ENCODE data around the gene KAZALD1.

The KAZALD1 gene, protein sequence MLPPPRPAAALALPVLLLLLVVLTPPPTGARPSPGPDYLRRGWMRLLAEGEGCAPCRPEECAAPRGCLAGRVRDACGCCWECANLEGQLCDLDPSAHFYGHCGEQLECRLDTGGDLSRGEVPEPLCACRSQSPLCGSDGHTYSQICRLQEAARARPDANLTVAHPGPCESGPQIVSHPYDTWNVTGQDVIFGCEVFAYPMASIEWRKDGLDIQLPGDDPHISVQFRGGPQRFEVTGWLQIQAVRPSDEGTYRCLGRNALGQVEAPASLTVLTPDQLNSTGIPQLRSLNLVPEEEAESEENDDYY

DNA sequence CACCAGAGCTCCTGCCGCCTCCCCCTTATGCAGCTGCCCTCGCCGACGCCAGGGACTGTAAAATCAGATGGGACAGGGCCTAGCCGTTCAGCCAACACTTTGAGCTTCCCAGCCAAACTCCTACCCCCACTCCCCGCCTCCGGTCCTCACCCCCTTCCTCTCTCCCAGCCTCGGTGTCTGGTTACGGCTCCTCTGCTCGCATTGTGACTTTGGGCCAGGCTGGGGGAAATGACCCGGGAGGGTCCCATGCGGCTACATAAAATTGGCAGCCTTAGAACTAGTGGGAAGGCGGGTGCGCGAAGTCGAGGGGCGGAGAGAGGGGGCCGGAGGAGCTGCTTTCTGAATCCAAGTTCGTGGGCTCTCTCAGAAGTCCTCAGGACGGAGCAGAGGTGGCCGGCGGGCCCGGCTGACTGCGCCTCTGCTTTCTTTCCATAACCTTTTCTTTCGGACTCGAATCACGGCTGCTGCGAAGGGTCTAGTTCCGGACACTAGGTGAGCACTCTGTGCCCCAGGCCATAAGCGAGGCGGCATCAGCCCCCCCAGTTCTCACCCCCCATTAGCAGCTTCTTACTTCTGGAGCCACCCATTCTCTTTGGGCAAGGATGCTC is at the start of gene KAZALD1:
Gene KAZALD1 (plus strand): TSS at position 366 of the 608 bp plus-strand sequence. CDS start 604 bp downstream, outside the sequence.
- no peak for DNase-seq

DNA sequence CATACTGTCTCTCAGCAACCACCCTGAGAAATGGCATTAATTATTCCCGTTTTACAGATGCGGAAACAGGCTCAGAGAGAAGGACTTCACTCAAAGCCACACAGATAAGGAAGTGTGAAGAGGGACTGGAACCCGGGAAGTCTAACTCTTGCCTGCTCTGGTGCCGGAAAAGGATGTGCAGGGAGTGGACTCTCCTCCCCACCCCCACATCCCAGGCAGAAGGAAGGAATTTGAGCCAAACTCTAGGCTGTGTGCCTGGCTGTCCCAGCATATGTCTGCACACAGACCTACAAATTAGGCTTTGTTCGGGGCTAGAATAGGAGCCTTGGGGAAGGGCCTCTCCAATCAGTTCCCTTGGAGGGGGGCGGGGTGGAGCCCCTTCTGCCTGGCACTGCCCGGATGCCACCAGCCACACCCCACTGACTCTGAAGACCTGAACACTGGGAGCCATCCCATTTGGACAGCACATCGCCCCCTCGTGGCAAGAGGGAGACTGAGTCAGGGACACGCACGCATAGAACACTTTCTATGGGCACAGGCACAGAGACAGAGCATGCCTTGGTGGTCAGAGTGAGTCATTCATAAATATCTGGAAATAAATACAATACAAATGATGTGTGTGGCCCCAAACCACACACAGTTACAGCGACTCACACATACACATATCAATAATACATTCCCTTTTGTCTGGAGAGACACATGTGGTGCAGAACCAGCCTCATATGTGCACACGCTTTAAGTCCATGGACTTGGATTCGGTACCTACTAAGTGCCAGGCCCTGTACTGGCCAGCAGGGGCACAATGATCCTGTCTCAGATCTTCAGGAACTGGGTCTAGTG is 49.0 kb upstream of the KAZALD1 start:
- DNase-seq = peak; percentile 82

DNA sequence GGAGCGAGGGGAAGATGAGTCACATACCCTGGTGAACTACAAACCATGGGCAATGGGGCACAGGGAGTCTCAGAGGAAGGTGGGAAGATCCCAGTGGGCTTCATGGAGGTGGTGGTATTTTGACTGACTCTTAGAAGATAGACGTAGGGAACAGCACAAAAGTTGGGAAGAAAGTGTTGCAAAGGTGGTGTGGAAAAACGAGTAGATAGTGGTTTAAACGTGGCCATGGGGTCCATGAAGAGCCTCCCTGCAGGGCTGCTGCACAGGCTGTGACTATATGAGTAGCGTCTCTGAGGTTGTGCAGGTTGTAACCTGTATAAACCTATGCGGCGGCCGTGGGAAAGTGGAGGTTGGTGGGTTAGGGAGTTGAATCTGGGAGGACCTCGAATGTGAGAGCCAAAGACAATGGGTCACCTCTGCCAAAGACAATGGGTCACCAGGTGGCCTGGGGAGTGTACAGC is 48.4 kb upstream of the KAZALD1 start:
- DNase-seq = no peak

DNA sequence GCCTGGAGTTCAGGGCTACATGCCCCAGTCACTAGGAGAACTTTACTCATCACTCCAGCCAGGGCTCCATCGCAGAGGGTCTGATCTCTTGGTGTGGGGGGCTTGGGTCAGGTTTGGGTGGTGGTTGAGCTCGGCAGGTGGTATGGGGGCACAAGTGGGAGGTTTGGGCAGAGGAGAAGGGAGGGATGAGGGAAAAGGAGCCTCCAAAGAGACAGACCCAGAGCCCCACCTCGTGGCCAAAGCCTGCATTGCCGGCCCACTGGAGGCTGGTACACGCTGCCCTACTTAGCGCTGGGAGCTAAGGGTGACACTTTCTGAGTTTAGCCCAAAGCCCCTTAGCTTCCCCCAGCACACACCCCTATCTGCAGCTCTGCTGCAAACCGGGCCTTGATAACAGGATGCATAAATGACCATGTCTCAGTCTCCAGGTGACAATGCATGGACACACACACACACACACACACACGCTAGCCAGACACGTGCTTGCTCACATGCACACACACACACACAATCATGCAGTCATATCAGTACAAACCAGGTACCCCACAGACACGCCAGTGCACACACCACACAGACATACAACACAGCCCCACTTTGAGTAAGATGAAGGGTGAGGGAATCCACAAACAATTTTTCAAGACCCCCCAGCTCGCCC is 47.4 kb upstream of the KAZALD1 start:
- peak; percentile 72 for DNase-seq

DNA sequence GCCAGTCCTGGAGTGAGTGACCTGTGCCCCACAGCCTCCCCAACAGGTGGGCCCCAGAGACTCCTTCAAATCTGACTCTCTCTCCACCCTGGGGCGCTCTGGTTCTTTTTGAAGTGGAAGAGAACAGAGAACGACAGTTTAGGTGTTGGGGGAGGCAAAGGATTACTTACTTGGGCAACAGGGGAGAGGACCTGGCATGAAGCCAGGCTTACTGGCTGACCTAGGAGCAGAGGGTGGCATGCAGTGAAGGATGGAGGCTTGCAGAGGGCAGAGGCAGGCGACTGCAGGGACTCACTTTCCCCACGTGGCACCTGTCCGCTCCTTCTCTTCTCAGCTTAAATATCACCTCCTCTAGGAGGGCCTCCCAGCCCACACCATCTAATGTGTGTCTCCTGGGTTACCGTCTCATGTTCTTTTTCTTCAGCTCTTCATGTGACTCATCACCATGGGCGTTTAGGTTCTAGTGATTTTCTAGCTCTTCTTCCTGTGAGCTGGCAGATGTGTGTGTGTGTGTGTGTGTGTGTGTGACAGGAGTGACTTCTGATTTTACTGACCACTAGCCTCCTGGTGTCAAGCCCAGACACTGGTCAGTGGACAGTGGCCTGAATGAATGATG is 46.7 kb upstream of the KAZALD1 start:
- DNase-seq = no peak

DNA sequence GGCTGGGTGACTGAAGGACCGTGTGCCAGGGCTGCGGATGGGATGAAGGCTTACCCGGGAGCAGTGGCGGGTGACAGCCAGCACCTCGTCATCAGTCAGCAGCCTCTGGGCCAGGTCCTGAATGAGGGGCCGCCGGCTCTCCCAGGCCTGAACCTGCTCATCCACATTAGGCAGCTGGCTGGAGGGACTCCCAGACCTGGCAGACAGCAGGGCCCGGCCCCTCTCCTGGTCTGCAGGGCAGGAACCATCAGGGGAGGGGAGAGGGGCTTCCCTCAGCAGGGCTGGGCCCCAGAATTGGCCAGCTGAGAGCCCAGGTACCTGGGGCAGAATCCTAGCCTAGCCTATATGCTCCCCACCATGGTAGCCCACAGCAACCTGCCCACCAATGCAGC is 46.2 kb upstream of the KAZALD1 start:
- no peak for DNase-seq

DNA sequence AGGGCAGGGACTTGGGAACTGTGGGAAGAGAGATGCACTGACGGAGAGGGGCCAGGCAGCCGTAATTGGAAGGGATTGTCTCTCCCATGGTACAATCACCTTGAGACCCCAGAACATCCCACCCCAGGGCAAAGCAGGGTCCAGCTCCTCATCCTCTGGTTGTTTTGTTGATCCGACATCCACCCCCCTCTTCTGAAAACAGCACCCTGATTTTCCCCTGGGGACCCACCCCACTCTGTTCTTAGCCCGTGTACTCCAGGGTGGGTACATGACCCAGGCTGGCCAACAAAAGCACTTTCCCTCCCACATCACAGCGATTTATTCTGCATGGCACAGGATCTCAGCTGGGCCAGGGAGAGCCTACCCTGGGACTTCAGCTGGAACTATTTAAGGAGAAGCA is 45.0 kb upstream of the KAZALD1 start:
- no peak for DNase-seq

DNA sequence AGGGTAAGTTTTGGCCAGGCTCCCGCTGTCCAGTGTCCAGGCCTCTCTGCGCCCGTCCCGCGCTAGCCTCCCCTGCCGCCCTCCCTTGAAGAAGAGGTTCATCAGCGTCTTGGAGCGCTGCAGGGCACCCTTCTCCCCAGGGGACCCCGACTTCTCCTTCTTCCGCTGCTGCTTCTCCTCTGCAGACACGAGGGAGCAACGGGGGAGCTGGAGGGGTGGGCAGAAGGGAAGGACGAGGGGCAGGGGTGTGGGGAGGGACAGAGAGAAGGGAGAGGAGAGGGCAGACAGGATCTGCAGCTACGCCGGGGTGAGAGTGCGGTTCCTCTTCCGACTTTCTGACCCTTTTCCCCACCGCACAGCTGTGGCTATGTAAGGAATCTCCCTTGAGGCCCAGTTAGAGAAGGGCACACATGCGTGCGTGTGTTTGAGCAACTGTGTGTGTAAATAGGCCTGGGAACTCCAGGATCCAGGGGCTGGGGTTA is 43.6 kb upstream of the KAZALD1 start:
- no peak for DNase-seq

DNA sequence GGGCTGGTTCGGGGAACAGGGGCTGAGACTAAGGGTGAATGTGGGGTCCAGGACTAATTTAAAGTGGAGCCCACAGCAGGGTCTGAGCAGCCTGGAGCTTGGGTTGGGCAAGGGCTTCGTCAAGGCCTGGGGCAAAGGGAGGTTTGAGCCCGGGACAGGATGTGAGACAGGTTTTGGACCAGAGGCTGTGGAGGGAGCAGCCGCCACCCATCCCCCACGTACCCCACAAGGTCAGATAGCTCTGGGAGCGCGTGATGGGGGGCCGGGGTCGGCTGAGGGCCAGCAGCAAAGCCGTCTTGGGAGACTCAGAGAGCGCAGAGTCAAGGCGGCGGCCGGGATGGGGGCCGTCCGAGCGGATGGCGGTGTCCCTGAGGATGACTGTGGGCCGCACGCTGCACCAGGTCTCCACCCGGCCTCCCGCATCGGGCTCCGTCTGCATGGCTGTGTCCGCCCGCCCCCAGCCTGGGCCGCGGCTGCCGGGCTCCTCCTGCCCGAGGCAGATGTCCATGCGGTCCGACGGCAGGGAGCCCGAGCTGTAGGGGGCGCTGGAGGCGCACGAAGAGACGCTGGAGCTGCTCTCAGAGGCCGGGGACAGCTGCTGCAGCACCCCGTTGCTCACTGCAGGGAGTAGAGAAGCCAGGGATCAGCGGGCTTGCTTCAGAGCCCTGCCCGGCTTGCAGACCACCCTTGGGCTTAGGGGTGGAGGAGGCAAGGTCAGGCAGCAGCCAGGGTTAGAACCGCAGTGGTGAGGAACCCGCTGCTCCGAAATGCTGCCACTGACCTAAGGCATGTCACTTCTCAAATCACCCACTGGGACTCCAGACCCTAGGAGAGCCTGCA is 43.0 kb upstream of the KAZALD1 start:
- peak; percentile 82 for DNase-seq

DNA sequence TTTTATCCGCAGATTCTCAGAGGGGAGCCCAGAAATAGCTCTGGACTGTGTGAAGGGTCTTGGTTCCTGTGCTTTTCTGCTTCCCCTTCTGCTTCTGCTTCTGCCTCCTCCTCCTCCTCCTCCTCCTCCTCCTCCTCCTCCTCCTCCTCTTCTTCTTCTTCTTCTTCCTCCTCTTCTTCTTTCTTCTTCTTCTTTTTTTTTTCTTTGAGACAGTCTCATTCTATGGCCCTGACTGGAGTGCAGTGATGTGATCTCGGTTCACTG is 42.4 kb upstream of the KAZALD1 start:
- DNase-seq = no peak

DNA sequence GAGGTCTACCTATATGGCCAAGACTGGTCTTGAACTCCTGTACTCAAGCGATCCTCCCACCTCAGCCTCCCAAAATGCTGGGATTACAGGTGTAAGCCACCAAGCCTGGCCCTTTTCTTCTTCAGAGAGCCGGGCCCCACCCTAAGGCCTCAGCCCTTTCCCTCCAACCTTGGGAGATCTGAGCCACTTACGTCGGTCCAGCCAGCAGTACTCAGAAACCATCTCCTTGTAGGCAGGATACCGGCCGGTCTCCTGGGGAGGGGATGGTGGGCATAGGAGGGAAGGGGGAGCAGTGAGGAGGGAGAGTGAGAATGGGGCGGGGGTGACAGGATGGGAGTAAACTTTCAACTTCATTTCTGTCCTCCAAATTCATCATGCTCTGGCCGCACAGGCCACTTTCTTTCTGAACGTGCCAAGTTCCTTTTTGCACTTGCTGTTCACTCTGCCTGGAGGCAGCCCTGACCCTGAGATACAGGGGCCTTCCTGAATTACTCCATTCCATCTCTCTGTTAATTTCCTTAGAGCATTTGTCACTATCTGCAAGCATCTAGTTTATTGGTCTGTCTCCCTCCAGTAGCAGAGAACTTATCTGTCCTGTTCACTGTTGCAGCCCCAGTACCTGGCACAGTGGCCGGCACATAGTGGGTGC is 41.2 kb upstream of the KAZALD1 start:
- DNase-seq = no peak

DNA sequence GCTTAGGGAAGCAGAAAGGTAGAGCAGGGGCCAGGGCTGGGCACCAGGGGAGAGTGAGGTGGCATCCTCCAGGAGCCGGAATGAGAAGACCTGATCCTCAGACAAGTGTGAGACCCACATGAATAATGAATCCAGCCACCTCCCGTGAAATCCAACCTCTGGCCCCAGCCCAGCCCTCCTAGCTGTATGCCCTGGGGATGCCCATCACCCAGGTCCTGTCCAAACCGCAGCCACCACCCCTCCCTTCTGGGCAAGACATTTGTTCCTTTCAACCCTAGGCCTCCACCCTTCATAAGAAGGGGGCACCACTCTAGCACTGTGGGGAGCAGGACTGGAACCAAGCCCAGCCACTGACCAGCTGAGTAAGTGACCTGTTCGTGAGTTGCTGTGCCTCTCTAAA is 40.5 kb upstream of the KAZALD1 start:
- DNase-seq = no peak

DNA sequence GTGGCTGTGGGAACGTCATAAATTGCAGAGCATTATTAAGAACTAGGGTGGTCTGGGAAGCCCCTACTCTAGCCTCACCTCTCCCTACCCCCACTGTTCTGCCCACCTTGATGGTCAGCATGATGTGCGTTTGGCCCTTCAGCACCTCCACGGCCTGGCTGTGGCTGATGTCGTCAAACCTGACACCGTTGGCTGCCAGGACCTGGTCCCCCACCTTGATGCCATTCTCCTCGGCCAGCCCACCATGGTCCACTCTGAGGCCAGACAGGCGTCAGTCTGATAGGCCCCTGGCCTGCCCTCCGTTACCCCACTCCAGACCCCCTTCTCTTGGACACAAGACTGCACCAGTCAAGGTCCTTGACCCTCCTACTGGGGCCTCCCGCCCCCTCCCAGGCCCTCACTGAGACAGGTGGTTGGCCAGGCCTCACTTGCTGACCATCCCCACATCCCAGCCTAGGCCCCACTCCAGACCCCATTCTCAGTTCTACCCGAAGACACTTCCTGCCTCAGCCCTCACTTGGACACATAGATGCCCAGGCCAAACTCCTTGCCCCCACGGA is 40.0 kb upstream of the KAZALD1 start:
- DNase-seq = no peak

DNA sequence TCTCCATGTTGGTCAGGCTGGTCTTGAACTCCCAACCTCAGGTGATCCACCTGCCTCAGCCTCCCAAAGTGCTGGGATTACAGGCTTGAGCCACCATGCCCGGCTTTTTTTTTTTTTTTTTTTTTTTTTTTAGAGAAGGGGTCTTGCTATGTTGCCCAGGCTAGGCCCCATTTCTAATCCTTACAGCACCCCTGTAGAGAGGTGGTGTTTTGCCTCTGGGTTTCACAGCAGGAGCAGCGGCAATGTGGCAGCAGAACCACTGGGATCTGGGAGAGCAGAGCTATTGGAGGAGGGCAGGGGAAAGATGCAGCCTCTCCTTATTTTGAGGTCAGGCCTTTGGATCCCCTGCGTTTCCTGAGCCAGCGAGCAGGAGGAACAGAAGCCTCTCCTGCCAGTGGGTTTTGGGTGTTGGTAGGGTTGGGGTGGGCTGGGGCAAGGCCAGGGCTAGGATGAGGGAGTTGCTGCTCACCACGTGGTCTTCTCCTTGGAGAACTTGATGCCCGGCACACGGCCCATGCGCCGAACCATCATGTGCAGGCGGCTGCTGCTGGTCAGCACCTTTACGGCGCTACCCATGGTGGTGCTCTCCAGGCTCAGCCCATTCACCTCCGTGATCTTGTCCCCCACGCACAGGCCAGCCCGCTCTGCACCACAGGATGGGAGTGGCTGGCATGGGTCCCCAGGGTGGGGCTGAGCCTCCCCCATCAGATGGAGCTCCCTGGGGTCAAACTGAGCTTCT is 38.7 kb upstream of the KAZALD1 start:
- no peak for DNase-seq

DNA sequence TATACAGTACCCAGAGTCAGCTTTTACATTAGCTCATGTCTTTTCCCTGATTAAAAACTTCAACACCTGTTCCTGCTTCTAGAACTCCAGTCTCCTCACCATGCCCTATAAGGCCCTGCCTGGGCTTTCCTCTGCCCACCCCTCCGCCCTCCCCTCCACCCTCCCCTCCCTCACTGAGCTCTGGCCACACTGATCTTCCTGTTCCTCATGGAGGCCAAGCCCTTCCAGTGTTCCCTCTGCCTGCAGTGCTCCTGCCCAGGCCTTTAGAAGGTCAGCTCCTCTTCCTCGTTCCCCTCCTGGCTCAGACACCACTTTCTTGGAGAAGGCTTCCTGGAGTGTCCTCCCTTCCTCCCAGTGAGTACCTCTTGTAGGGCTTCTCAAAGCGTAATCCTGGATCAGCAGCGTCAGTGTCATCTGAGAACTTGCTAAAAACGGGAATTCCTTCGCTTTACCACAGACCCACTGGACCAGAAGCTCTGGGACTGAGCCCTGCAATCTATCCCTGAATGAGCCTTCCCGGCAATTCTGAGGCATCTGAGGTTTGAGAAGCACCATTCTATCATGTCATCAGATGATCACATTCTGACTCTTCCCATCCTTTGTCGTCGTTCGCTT is 34.6 kb upstream of the KAZALD1 start:
- no peak for DNase-seq

DNA sequence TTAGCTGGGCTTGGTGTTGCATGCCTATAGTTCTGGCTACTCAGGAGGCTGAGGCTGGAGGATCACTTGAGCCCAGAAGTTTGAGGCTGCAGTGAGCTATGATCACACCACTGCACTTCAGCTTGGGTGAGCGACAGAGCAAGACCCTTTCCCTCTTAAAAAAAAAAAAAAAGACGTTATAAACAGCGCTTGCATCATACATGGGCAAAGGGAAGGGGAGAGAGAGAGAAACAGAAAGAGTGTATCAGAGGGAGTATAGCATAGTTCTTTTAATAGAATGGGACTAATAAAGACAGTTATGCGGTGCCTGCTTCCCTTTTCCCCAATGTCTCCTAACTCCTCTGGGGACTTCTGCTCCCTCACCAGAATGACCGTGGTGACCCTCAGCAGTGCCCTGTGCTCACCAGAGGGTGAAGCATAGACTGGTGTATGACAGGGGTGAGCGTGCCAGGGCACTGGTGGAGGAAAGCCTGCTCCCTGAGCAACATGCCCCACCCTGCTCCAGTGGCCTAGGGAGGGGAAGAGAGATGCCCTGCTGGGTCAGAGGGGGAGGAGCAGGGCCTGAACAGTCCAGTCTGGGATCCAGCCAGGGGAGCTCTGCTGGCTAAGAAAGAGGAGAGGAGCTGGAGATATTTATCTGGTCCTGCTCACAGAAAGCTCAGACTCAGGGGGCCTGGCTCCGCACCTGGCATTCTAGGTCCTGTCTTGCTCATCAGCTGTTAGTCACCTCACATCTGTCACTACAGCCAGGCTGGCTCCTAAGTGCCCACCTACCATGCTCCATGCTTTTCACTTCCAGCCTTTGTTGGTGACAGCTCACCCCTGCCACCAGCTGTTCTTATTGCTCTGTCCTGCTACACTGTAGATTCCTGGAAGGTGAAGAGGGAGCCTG is 33.1 kb upstream of the KAZALD1 start:
- no peak for DNase-seq

DNA sequence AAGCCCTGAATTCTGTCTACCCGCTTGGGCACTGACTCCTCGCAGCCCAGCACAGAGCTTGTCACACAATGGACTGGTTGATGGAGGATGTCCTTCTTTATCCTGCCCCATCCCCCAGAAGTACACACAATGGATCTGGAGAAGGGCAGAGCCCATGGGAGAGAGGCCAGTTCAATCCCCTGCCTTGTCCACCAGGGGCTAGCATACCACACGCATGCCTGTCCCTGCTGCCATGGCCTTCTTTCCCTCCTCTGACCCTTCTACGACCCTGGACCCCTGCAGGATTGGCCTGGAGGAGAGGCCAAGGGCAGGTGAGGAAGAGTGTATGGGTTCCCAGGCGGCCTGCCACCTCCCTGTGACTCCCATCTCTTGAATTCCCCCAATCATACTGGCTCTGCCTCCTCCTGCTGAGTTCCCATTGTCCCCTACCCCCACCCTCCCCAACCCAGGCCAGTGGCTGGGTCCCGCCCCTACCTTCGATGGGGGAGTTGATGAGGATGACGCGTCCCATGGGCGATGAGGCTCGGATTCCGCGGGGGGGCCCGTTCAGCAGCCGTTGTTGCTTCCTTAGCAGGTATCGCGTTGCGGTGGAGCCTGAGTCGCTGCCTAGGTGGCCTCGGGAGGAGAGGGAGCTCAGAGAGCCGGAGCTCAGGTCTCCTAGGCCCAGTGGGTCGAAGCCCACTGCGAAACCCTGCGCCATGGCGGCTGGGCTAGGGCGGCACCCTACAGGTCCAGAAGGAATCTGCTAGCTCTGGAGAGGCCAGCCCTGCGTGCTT is 32.1 kb upstream of the KAZALD1 start:
- no peak for DNase-seq

Measured in stimulated activated CD4-positive, alpha-beta T cell treated with anti-CD3 and anti-CD28 coated beads, Interleukin-1b, Interleukin-23, amount 100 ng/mL, for 48 hours (primary cell).